ENCODE data around the gene KLF11.

GRCh38 chr2:10048501-10049171, 5.3 kb downstream of the KLF11 start:
- no peak for TF ChIP-seq EZH2 (IDR thresholded peaks at IDR 0.05)
- TF ChIP-seq POLR2AphosphoS5 (IDR thresholded peaks at IDR 0.05; ENCODE audit: borderline replicate concordance, low read depth, low read length): no peak

Data from SK-N-MC (cell line).